ENCODE data around the gene TMEM9. TPM values are rescaled to one million over a fixed set of nuclear protein-coding genes. Genes with fewer than 3 reads are reported as not detected.

The TMEM9 gene
- total and polyA plus RNA-seq, 2 of the 8 experiments (the other 6 are each of a cell fraction or from before 2014, with no cell fraction given) = 79.9 to 181 TPM

- ChIA-PET CTCF (ENCODE audit: partially characterized antibody) (interaction anchor here (0.9 to 3.6 kb wide), 14 partner anchors 8 to 178 kb away, joined by 3 to 20 read pairs (median 6); partner anchors contain the start of gene TMEM9), POLR2A (ENCODE audit: partially characterized antibody) (interaction anchor here (1.1 to 2.4 kb wide), 3 partner anchors 10 to 17 kb away, joined by 3 to 6 read pairs (median 3); no protein-coding TSS in a partner anchor)
- Histone ChIP-seq H3K27me3 (replicated peaks in 1 of 4; ENCODE audit: control insufficient read depth in 3 of 4, extremely low read depth in 1 of 4, insufficient read depth in 3 of 4, low read length in 3 of 4) (no peaks in the 10 kb centered on the region), H3K18ac (ENCODE audit: extremely low read depth, low read length) (no peak overlapping the region), H4K5ac (ENCODE audit: insufficient read length, low read depth, low read length) (no peak overlapping the region), H3K23ac (ENCODE audit: insufficient read length) (no peak overlapping the region), H3K4ac (replicated peaks; ENCODE audit: insufficient read length, low read depth, low read length) (no peak overlapping the region), H2BK120ac (replicated peaks; ENCODE audit: low read depth, low read length) (no peak overlapping the region), H2BK5ac (ENCODE audit: low read depth, low read length) (no peak overlapping the region), H3K36me3 (ENCODE audit: control insufficient read depth in 2 of 4, insufficient read depth in 4 of 4, low read length in 3 of 4) (no peaks in the 10 kb centered on the region; a peak in 1 of 8 replicates), H4K20me1 (replicated peaks in 1 of 2; ENCODE audit: control insufficient read depth in 1 of 2, insufficient read depth in 2 of 2, low read length in 2 of 2) (no peaks in the 10 kb centered on the region), H3K23me2 (ENCODE audit: low read depth, low read length) (no peaks in the 10 kb centered on the region; the same call in 1 of the 2 replicates), H3K9me3 (ENCODE audit: insufficient read depth in 2 of 2, low read depth in 1 of 2, low read length in 1 of 2) (no peaks in the 10 kb centered on the region), H3K9ac (replicated peaks in 1 of 4; ENCODE audit: extremely low read depth in 1 of 4, low read depth in 3 of 4, low read length in 3 of 4) (no peak overlapping the region), H3K4me3 (ENCODE audit: extremely low read depth in 1 of 4, insufficient read depth in 2 of 4, low read depth in 3 of 4, low read length in 4 of 4) (no peak overlapping the region), H3K4me2 (ENCODE audit: insufficient read depth in 1 of 2, low read depth in 2 of 2, low read length in 2 of 2) (no peak overlapping the region), H2AFZ (ENCODE audit: low read length) (no peak overlapping the region), H3K79me1 (ENCODE audit: low read depth, low read length) (no peaks in the 10 kb centered on the region), H2BK20ac (ENCODE audit: low read length) (no peak overlapping the region), H3K14ac (ENCODE audit: insufficient read length) (no peak overlapping the region), H2AK5ac (ENCODE audit: low read depth, low read length) (no peak overlapping the region), H4K91ac (replicated peaks; ENCODE audit: insufficient read length, low read length) (no peak overlapping the region), H3K4me1 (replicated peaks in 1 of 4; ENCODE audit: control insufficient read depth in 3 of 4, insufficient read depth in 4 of 4, low read length in 3 of 4) (peaks cover 0 to 5% (median 0%) of the 10 kb centered on the region in 4 experiments; a peak in 2 of 7 replicates), H2BK12ac (ENCODE audit: low read depth, low read length) (no peak overlapping the region), H2BK15ac (ENCODE audit: low read length) (no peak overlapping the region; the same call in 1 of the 2 replicates), H4K8ac (ENCODE audit: extremely low read depth, insufficient read depth, low read length) (no peak overlapping the region; the same call in 1 of the 2 replicates), H3K27ac (ENCODE audit: low read depth, low read length) (no peak overlapping the region), H3K56ac (replicated peaks; ENCODE audit: insufficient read length, low read depth, low read length) (no peak overlapping the region), H3K79me2 (ENCODE audit: control insufficient read depth in 1 of 2, insufficient read depth in 2 of 2, low read length in 2 of 2) (no peaks in the 10 kb centered on the region)
- FAIRE-seq (no peak), DNase-seq (ENCODE audit: low read depth in 1 of 2, low spot score in 2 of 2) (no peak)
- WGBS, 2 experiments (ENCODE audit: extremely low coverage in 1 of 2, insufficient coverage in 1 of 2, insufficient read length in 1 of 2, insufficient replicate concordance in 2 of 2, low coverage in 1 of 2, low lambda C conversion rate in 2 of 2, missing lambda C conversion rate in 1 of 2) = 92% methylated on average over 5 of the region's 5 CpGs; no CpG with 5 or more reads in 1 of the 2 experiments
- TF ChIP-seq CHD2 (IDR thresholded peaks at IDR 0.05; ENCODE audit: low read length) (no peak), EZH2 (IDR thresholded peaks at IDR 0.05; ENCODE audit: low read depth, low read length, severe bottlenecking) (no peak), USF2 (IDR thresholded peaks at IDR 0.05; ENCODE audit: low read length) (no peak), BCL11A (IDR thresholded peaks at IDR 0.05; ENCODE audit: low read depth in 2 of 2, low read length in 2 of 2) (no peak), KDM4A (IDR thresholded peaks at IDR 0.05; ENCODE audit: low read depth, low read length, severe bottlenecking) (no peak), GABPA (IDR thresholded peaks at IDR 0.05; ENCODE audit: borderline replicate concordance, insufficient read depth, low read length) (no peak), CBX5 (IDR thresholded peaks at IDR 0.05; ENCODE audit: low read depth, low read length) (no peak), PHF8 (conservative IDR thresholded peaks at IDR 0.05; ENCODE audit: low read depth, low read length) (no peak), CEBPB (IDR thresholded peaks at IDR 0.05; ENCODE audit: low read depth, low read length) (no peak), NANOG (IDR thresholded peaks at IDR 0.05; ENCODE audit: insufficient read depth, low read depth, low read length, poor library complexity, severe bottlenecking) (no peak), RBBP5 (IDR thresholded peaks at IDR 0.05; ENCODE audit: borderline replicate concordance, low read depth, low read length) (no peak), KDM5A (IDR thresholded peaks at IDR 0.05; ENCODE audit: low read length) (no peak), CBX8 (IDR thresholded peaks at IDR 0.05; ENCODE audit: borderline replicate concordance, low read depth, low read length) (no peak)
Measured at GRCh38 chr1:201183753-201184152, 29.5 kb upstream of the TMEM9 start.
